GM10266 (cell line): Measurements from ENCODE around the gene OGA.

Experiments
- DNase-seq: peaks from one replicate; pipeline ENCODE4 v3.0.0; 2012; ENCODE audit errors: extremely low spot score
- TF ChIP-seq, protein P1 (sequence below): IDR thresholded peaks from 2 replicates; pipeline ENCODE4 v1.5.1; 2012; ENCODE audit warnings: mild to moderate bottlenecking, low read depth; ENCODE audit not compliant: control insufficient read depth, insufficient read depth; ENCODE audit errors: missing control alignments

Gene OGA

GRCh38 chr10:101778781-101779543 is 39.3 kb downstream of the OGA start:
- TF ChIP-seq, protein P1, sequence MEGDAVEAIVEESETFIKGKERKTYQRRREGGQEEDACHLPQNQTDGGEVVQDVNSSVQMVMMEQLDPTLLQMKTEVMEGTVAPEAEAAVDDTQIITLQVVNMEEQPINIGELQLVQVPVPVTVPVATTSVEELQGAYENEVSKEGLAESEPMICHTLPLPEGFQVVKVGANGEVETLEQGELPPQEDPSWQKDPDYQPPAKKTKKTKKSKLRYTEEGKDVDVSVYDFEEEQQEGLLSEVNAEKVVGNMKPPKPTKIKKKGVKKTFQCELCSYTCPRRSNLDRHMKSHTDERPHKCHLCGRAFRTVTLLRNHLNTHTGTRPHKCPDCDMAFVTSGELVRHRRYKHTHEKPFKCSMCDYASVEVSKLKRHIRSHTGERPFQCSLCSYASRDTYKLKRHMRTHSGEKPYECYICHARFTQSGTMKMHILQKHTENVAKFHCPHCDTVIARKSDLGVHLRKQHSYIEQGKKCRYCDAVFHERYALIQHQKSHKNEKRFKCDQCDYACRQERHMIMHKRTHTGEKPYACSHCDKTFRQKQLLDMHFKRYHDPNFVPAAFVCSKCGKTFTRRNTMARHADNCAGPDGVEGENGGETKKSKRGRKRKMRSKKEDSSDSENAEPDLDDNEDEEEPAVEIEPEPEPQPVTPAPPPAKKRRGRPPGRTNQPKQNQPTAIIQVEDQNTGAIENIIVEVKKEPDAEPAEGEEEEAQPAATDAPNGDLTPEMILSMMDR: no peak
- peak; percentile 65 for DNase-seq

- TF ChIP-seq, protein P1: no peak
- no peak for DNase-seq
Observed at GRCh38 chr10:101778151-101778780, 40.0 kb downstream of the OGA start.

DNA sequence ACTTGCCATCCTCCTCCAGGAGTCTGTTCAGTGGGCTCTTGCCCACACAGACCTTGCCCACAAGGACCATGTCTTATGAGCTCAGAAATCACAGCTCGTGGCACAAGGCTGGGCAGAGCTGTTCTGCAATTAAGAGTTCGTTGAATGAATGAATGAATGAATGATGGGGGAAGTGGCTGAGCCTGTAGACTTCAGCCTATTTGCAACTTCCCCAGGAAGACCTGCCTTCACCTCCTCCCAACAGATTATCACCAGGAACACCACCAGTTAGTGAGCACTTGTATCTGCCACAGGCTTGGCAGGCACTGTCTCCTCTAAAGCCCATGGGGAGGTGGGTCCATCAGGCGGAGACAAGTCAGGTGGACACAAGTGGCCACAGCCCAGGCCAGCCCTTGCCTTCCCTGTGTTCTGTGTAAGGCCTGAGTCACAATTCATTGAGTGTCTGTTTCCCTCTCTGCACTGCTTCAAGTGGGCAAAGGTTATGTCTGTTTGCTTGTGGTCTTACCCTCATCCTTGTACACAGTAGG is 40.6 kb downstream of the OGA start:
- TF ChIP-seq, protein P1: no peak
- no peak for DNase-seq

DNA sequence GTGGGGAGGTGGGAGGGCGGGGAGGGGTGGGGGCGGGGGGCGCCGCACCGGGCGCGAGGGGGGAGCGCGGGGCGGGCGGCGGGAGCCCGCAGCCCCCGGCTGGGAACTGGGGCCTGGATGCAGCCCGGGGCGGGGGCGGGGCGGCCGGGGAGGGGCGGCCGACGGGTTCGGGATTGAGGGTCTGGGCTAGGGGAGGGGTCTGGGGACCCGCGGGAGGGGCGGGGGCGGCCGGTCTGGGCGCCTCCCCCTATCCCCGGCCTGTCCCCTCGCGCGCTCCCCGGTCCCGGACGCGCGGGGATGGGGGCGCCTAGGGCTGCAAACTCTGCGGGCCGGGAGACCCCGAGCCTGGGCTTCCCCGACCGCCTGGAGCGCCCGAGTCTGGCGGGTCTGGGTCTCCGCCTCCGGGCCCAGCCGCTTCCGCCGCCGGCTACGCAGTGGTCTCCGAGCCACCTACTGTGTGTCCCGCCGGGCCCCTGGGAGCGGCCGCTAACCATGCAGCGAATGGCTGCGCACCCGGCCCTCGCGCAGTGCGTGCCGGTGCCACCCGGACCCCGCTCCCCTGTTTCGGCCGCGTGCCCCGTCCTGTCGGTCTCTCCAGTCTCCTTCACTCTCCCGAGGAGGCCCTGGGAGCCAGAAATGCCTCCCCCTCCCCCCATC is 42.0 kb downstream of the OGA start:
- DNase-seq: no peak

DNA sequence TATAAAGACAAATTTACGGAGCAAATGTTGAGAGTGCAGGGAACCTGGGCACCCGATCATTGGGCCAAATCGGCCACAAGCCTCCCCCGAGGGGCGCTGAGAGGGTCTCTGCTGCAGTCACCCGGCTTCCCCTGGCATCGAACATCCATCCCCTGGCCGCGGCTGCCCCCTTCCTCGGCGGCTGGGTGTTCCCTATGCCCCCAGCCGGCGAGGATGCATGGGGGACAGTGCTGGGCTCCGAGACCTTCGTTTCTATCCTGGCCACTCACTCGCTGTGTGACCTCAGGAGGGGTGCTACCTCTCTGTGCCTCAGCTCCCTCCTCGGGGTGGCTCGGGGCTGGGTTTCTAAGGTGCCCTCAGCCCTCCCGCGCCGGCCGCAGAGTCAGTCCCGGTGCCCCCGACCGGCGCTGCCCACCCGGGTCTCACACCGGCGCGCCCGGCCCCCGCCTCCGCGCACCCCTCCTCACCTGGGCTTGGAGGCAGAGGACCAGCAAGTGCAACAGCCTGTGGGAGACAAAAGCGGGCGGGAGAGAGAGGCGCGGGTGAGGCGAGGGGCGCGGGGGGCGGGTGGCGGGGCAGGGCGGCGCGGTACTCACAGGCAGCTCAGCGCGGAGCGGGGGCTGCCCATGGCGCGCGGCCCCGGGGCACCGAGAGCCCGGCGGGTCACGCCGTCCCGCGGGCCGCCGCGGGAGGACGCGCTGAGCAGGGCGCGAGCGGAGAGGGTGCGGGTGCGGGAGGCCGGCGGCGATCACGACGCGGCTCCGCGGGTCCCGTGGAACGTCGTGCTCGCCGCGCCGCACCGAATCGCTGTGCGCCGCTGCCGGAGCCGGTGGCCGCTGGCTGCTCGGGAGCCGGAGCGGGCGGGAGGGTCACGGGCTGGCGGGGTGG is 42.7 kb downstream of the OGA start, which contains the start of gene FGF8:
FGF8 (minus strand) TSS at position 842 of the 888 bp plus-strand sequence; CDS start at position 628, 214 bp downstream.
- peak; percentile 61 for DNase-seq

More for the DNA sequence above, 42.0 kb downstream of the OGA start:
- TF ChIP-seq, protein P1: no peak

DNA sequence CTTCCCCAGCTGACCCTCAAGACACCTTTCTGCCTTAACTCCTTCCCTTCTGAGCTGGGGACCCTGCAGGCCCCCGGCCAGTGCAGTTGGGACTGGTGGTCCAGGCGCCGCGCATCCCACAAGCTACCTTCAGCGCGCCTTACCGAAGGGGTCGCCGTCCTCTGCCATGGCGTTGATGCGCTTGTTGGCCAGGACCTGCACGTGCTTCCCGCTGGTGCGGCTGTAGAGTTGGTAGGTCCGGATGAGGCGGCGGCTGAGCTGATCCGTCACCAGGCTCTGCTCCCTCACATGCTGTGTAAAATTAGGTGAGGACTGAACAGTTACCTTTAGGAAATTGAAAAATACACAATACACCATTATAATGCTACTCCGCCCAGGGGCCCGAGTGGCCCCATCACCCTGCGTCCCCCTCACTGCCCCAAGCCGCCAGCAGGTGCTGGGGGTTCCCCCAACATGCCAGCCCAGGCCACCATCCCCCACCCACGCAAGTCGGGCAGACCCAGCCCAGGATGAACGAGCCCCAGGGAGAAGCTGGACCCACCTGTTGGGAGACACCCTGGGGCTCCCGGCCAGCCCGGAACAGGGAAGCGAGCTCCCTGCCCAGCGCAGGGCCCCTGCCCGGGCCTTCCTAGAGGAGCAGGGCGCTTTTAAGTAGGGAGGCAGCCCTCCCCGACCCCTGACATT is 43.5 kb downstream of the OGA start:
- TF ChIP-seq, protein P1: no peak
- no peak for DNase-seq

More for the DNA sequence above, 42.7 kb downstream of the OGA start, which contains the start of gene FGF8:
- TF ChIP-seq, protein P1: no peak
